H1 (cell line): ENCODE measurements around the gene FGF14. TPM values are rescaled to one million over a fixed set of nuclear protein-coding genes. Genes with fewer than 3 reads are reported as not detected.

Experiments used
- CTCF ChIA-PET: fragments of 300-600 bp; sonication (Branson Sonifier 250); formaldehyde crosslinking; loops from one replicate; lab custom pipeline; 2021; ENCODE audit not compliant: partially characterized antibody; lab: Charles Lee
- POLR2A ChIA-PET: fragments of 300-600 bp; sonication (Branson Sonifier 250); formaldehyde crosslinking; loops from one replicate; lab custom pipeline; 2021; ENCODE audit warnings: inconsistent platforms; ENCODE audit not compliant: partially characterized antibody; lab: Charles Lee
- DNase-seq, 2 experiments: peaks; one replicate each; pipeline versions ENCODE4 v3.0.0 to v3.0.0-alpha.2; 2010 to 2022; ENCODE audit warnings: low spot score in 2 of 2, low read depth in 1 of 2, mixed read lengths in 1 of 2
- FAIRE-seq: peaks from 2 replicates; lab custom pipeline; 2011; peaks lifted over from hg19 to GRCh38; lab: Jason Lieb, UNC
- H2AFZ ChIP-seq: 2 replicates; pipeline ENCODE4 v1.8.1; 2012; ENCODE audit warnings: low read length, inconsistent platforms
- H2AK5ac ChIP-seq: 2 replicates; pipeline ENCODE4 v1.6.1; 2013; ENCODE audit warnings: low read depth, low read length
- H2BK120ac ChIP-seq: replicated peaks from 2 replicates; pipeline ENCODE3; 2013; ENCODE audit warnings: low read depth, low read length, inconsistent platforms
- H2BK12ac ChIP-seq: 2 replicates; pipeline ENCODE4 v1.6.1; 2013; ENCODE audit warnings: low read depth, low read length
- H2BK15ac ChIP-seq: 2 replicates; pipeline ENCODE4 v1.6.1; 2013; ENCODE audit warnings: low read length
- H2BK20ac ChIP-seq: 2 replicates; pipeline ENCODE4 v1.6.1; 2013; ENCODE audit warnings: low read length
- H2BK5ac ChIP-seq: 2 replicates; pipeline ENCODE4 v1.6.1; 2013; ENCODE audit warnings: low read depth, low read length
- H3K14ac ChIP-seq: 2 replicates; pipeline ENCODE4 v1.6.1; 2013; ENCODE audit warnings: inconsistent platforms; ENCODE audit not compliant: insufficient read length
- H3K18ac ChIP-seq: 2 replicates; pipeline ENCODE4 v1.6.1; 2013; ENCODE audit warnings: low read length; ENCODE audit errors: extremely low read depth
- H3K23ac ChIP-seq: 2 replicates; pipeline ENCODE4 v1.6.1; 2013; ENCODE audit warnings: inconsistent platforms; ENCODE audit not compliant: insufficient read length
- H3K23me2 ChIP-seq: 2 replicates; pipeline ENCODE4 v1.6.1; 2013; ENCODE audit warnings: low read depth, low read length
- H3K27ac ChIP-seq: 2 replicates; pipeline ENCODE4 v1.6.1; 2011; ENCODE audit warnings: low read depth, low read length, inconsistent platforms
- H3K27me3 ChIP-seq, 4 experiments: replicated peaks in 1 of 4; 1 replicate in 1 of 4; 2 replicates in 3 of 4; pipeline versions ENCODE4 v1.6.1 to v1.8.1; 2011 to 2013; ENCODE audit warnings: low read length in 3 of 4, mild to moderate bottlenecking in 3 of 4, inconsistent platforms in 2 of 4, mixed read lengths in 2 of 4, moderate library complexity in 1 of 4; ENCODE audit not compliant: control insufficient read depth in 3 of 4, insufficient read depth in 3 of 4; ENCODE audit errors: extremely low read depth in 1 of 4
- H3K36me3 ChIP-seq, 4 experiments: 2 replicates each; pipeline versions ENCODE4 v1.6.1 to v1.8.1; 2011 to 2013; ENCODE audit warnings: mild to moderate bottlenecking in 4 of 4, low read length in 3 of 4, moderate library complexity in 2 of 4, control low read depth in 1 of 4, inconsistent platforms in 1 of 4; ENCODE audit not compliant: insufficient read depth in 4 of 4, control insufficient read depth in 2 of 4
- H3K4ac ChIP-seq: replicated peaks from 2 replicates; pipeline ENCODE3; 2013; ENCODE audit warnings: low read length, low read depth, mixed read lengths, inconsistent platforms; ENCODE audit not compliant: insufficient read length
- H3K4me1 ChIP-seq, 4 experiments: replicated peaks in 1 of 4; 1 replicate in 1 of 4; 2 replicates in 3 of 4; pipeline versions ENCODE4 v1.6.1 to v1.8.1; 2011 to 2013; ENCODE audit warnings: low read length in 3 of 4, inconsistent platforms in 2 of 4, mixed read lengths in 1 of 4; ENCODE audit not compliant: insufficient read depth in 4 of 4, control insufficient read depth in 3 of 4
- H3K4me2 ChIP-seq, 2 experiments: 2 replicates each; pipeline versions ENCODE4 v1.6.1 to v1.8.1; 2011 to 2013; ENCODE audit warnings: low read depth in 2 of 2, low read length in 2 of 2, control low read depth in 1 of 2, inconsistent platforms in 1 of 2, mild to moderate bottlenecking in 1 of 2; ENCODE audit not compliant: insufficient read depth in 1 of 2
- H3K4me3 ChIP-seq, 4 experiments: fragments of 200-600, 300-600 bp in 1 of 4; sonication (generic), shearing (Covaris generic), sonication (Bioruptor Twin) in 1 of 4; 2 replicates each; pipeline versions ENCODE4 v1.5.1 to v1.8.1; 2011 to 2016; ENCODE audit warnings: low read length in 4 of 4, low read depth in 3 of 4, control low read depth in 2 of 4, inconsistent platforms in 2 of 4, mild to moderate bottlenecking in 2 of 4, mixed read lengths in 1 of 4, moderate library complexity in 1 of 4; ENCODE audit not compliant: insufficient read depth in 2 of 4; ENCODE audit errors: extremely low read depth in 1 of 4
- H3K56ac ChIP-seq: replicated peaks from 2 replicates; pipeline ENCODE3; 2013; ENCODE audit warnings: low read depth, mild to moderate bottlenecking, mixed read lengths, low read length, inconsistent platforms; ENCODE audit not compliant: insufficient read length
- H3K79me1 ChIP-seq: 2 replicates; pipeline ENCODE4 v1.6.1; 2013; ENCODE audit warnings: low read depth, low read length, control low read depth
- H3K79me2 ChIP-seq, 2 experiments: 2 replicates each; pipeline versions ENCODE4 v1.6.1 to v1.8.1; 2012 to 2013; ENCODE audit warnings: low read length in 2 of 2, mild to moderate bottlenecking in 2 of 2, inconsistent platforms in 1 of 2; ENCODE audit not compliant: insufficient read depth in 2 of 2, control insufficient read depth in 1 of 2
- H3K9ac ChIP-seq, 4 experiments: replicated peaks in 1 of 4; 1 replicate in 1 of 4; 2 replicates in 3 of 4; pipeline versions ENCODE4 v1.6.1 to v1.8.1; 2011 to 2013; ENCODE audit warnings: low read depth in 3 of 4, low read length in 3 of 4, control low read depth in 2 of 4, mild to moderate bottlenecking in 2 of 4, moderate library complexity in 2 of 4, inconsistent platforms in 1 of 4; ENCODE audit errors: extremely low read depth in 1 of 4
- H3K9me3 ChIP-seq, 2 experiments: 2 replicates each; pipeline versions ENCODE4 v1.6.1 to v1.8.1; 2012 to 2013; ENCODE audit warnings: mild to moderate bottlenecking in 2 of 2, moderate library complexity in 2 of 2, control low read depth in 1 of 2, inconsistent platforms in 1 of 2, low read depth in 1 of 2, low read length in 1 of 2, mixed read lengths in 1 of 2; ENCODE audit not compliant: insufficient read depth in 2 of 2
- H4K20me1 ChIP-seq, 2 experiments: replicated peaks in 1 of 2; 2 replicates each; pipeline versions ENCODE3 to v1.8.1; 2011 to 2013; ENCODE audit warnings: inconsistent platforms in 2 of 2, low read length in 2 of 2, mild to moderate bottlenecking in 1 of 2; ENCODE audit not compliant: insufficient read depth in 2 of 2, control insufficient read depth in 1 of 2
- H4K5ac ChIP-seq: 2 replicates; pipeline ENCODE4 v1.6.1; 2013; ENCODE audit warnings: low read length, low read depth, mixed read lengths, inconsistent platforms; ENCODE audit not compliant: insufficient read length
- H4K8ac ChIP-seq: 2 replicates; pipeline ENCODE4 v1.8.0; 2013; ENCODE audit warnings: mild to moderate bottlenecking, moderate library complexity, low read length, inconsistent platforms; ENCODE audit not compliant: insufficient read depth; ENCODE audit errors: extremely low read depth
- H4K91ac ChIP-seq: replicated peaks from 2 replicates; pipeline ENCODE3; 2013; ENCODE audit warnings: low read length, mixed read lengths, inconsistent platforms; ENCODE audit not compliant: insufficient read length
- BCL11A ChIP-seq, 2 experiments: IDR thresholded peaks; one replicate each; pipeline ENCODE4 v1.6.1; 2011; ENCODE audit warnings: low read depth in 2 of 2, low read length in 2 of 2, mild to moderate bottlenecking in 2 of 2
- EZH2 ChIP-seq: fragments of 200-600 bp; sonication (generic); IDR thresholded peaks from 2 replicates; pipeline ENCODE4 v1.7.1; 2012; ENCODE audit warnings: low read depth, mild to moderate bottlenecking, moderate library complexity, low read length, inconsistent platforms; ENCODE audit not compliant: severe bottlenecking
- FOSL1 ChIP-seq: IDR thresholded peaks from 2 replicates; pipeline ENCODE4 v1.6.1; 2011; ENCODE audit warnings: mild to moderate bottlenecking, low read depth, low read length, moderate library complexity; ENCODE audit not compliant: insufficient read depth
- RFX5 ChIP-seq: IDR thresholded peaks from 2 replicates; pipeline ENCODE4 v1.6.1; 2011; ENCODE audit warnings: low read depth, low read length, improper control_type of control experiment, borderline replicate concordance
- WGBS, 2 experiments: shearing (Covaris generic) in 1 of 2; methylation state at CpG; one replicate each; pipeline versions ENCODE4 v1.1.6 to v1.1.7; 2013 to 2015; ENCODE audit warnings: low lambda C conversion rate in 2 of 2, mixed read lengths in 2 of 2, inconsistent platforms in 1 of 2, low coverage in 1 of 2, missing lambda C conversion rate in 1 of 2; ENCODE audit not compliant: insufficient replicate concordance in 2 of 2, insufficient coverage in 1 of 2, insufficient read length in 1 of 2; ENCODE audit errors: extremely low coverage in 1 of 2, missing lambda C conversion rate in 1 of 2; 5-methylcytosine and 5-hydroxymethylcytosine counted together
- polyA plus RNA-seq, 7 experiments: library from polyadenylated mRNA; depleted of rRNA in 3 of 7; stranded (reverse) in 5 of 7; unstranded in 2 of 7; fragments of >200 nt in 5 of 7; fragments of 200-250 nt in 2 of 7; gene quantifications; 1 replicate in 5 of 7; 2 replicates in 1 of 7; 4 replicates in 1 of 7; pipeline versions ENCODE4 v1.2.1 to v1.2.3, GENCODE V29; 2011 to 2013; ENCODE audit warnings: missing spikeins in 2 of 7, mixed read lengths in 2 of 7
- total RNA-seq: library from RNA; stranded (reverse); fragmentation: NEBNext Ultra II Directional; extraction: Animal tissue kit (Norgen Biotek cat#: 25700); gene quantifications from 2 replicates; pipeline ENCODE4 v1.2.1, GENCODE V29; 2021

FGF14 gene
- total and polyA plus RNA-seq, 2 of the 8 experiments (the other 6 are each of a cell fraction or from before 2014, with no cell fraction given) = 0.05 to 0.58 TPM

GRCh38 chr13:101690871-101691270 is 711.0 kb downstream of the FGF14 start:
- Histone ChIP-seq H4K91ac (no peak overlapping the region), H3K23me2 (no peaks in the 10 kb centered on the region), H4K20me1 (no peaks in the 10 kb centered on the region), H2BK5ac (no peak overlapping the region), H2AFZ (0 out of 2 replicates have a peak overlapping the region, but pooled peaks have one; percentile 31), H3K18ac (no peak overlapping the region), H2BK12ac (no peak overlapping the region), H3K36me3 (no peaks in the 10 kb centered on the region), H2BK120ac (no peak overlapping the region), H3K4me1 (no peaks in the 10 kb centered on the region), H3K4me2 (no peak overlapping the region), H3K27ac (no peak overlapping the region), H2AK5ac (no peak overlapping the region), H4K8ac (no peak overlapping the region), H3K14ac (no peak overlapping the region), H3K27me3 (no peaks in the 10 kb centered on the region), H3K23ac (no peak overlapping the region), H2BK20ac (no peak overlapping the region), H3K56ac (no peak overlapping the region), H4K5ac (no peak overlapping the region), H3K4me3 (no peak overlapping the region), H3K79me2 (no peaks in the 10 kb centered on the region), H3K4ac (no peak overlapping the region), H3K9me3 (no peaks in the 10 kb centered on the region), H3K79me1 (no peaks in the 10 kb centered on the region), H2BK15ac (no peak overlapping the region), H3K9ac (no peak overlapping the region)
- no peak for FAIRE-seq
- 90% methylated on average over 2 of the region's 2 CpGs; no CpG with 5 or more reads in 1 of the 2 experiments for WGBS, 2 experiments
- CTCF ChIA-PET = interaction anchor here (1.1 kb wide), 1 partner anchor 10 kb away, joined by 6 read pairs; no protein-coding TSS in a partner anchor
- DNase-seq = no peak
- no peak for TF ChIP-seq EZH2
- TF ChIP-seq FOSL1 = no peak
- TF ChIP-seq RFX5 = no peak
- no peak for TF ChIP-seq BCL11A (IDR thresholded peaks at IDR 0.05; ENCODE audit: low read depth in 2 of 2, low read length in 2 of 2)
- POLR2A ChIA-PET = no interaction called here
